Esophagus muscularis mucosa (tissue), 4 donors: ENCODE measurements around the gene IGF1R. TPM values are rescaled to one million over a fixed set of nuclear protein-coding genes. Genes with fewer than 3 reads are reported as not detected.

Source experiments
- DNase-seq: peaks from one replicate; pipeline ENCODE4 v3.0.0-alpha.2; 2017; ENCODE audit errors: extremely low spot score
- H3K27ac ChIP-seq, 4 donors: fragments of 200-600 bp; sonication (generic); replicated peaks in 1 of 4; 1 replicate in 3 of 4; 2 replicates in 1 of 4; pipeline ENCODE4 v1.5.1; 2016 to 2019; ENCODE audit warnings: mild to moderate bottlenecking in 1 of 4
- H3K27me3 ChIP-seq, 4 donors: fragments of 200-600 bp; sonication (generic); one replicate each; pipeline versions ENCODE4 v1.5.1 to v1.6.0; 2016 to 2019
- H3K36me3 ChIP-seq, 4 donors: fragments of 200-600 bp; sonication (generic); one replicate each; pipeline ENCODE4 v1.5.1; 2016 to 2019
- H3K4me1 ChIP-seq, 4 donors: fragments of 200-600 bp; sonication (generic); one replicate each; pipeline ENCODE4 v1.5.1; 2016 to 2019
- H3K4me3 ChIP-seq, 4 donors: fragments of 200-600 bp; sonication (generic); 1 replicate in 2 of 4; 2 replicates in 2 of 4; pipeline ENCODE4 v1.5.1; 2016 to 2019; ENCODE audit warnings: mild to moderate bottlenecking in 4 of 4, moderate library complexity in 1 of 4
- H3K9me3 ChIP-seq, 4 donors: fragments of 200-600 bp; sonication (generic); 1 replicate in 3 of 4; 2 replicates in 1 of 4; pipeline ENCODE4 v1.5.1; 2016 to 2019
- EP300 ChIP-seq: sonication (generic); formaldehyde crosslinking; IDR thresholded peaks from one replicate; pipeline ENCODE4 v1.6.1; 2017; ENCODE audit warnings: antibody characterized with exemption
- POLR2A ChIP-seq: fragments of 450-650 bp; IDR thresholded peaks from one replicate; pipeline ENCODE4 v1.6.1; 2017; ENCODE audit warnings: antibody characterized with exemption, moderate library complexity, mild to moderate bottlenecking, low read depth
- POLR2AphosphoS5 ChIP-seq, 2 donors: sonication (generic); formaldehyde crosslinking; IDR thresholded peaks; one replicate each; pipeline ENCODE4 v1.6.1; 2017; ENCODE audit warnings: antibody characterized with exemption in 2 of 2
- WGBS: methylation state at CpG from one replicate; pipeline ENCODE4 v1.1.5; 2018; 5-methylcytosine and 5-hydroxymethylcytosine counted together
- intact Hi-C: fragments of 100-400 bp; cut with DNase I; formaldehyde crosslinking; loops from one replicate; pipeline ENCODE4 v1.15.1; 2023
- total RNA-seq, 4 donors: library from RNA; depleted of rRNA; stranded (reverse); fragments of >200 nt; gene quantifications; one replicate each; pipeline versions ENCODE4 v1.1.0 to v1.2.1, GENCODE V29; 2016
- TF ChIP-seq, protein P1 (sequence below), 3 experiments: fragments of 200-600 bp in 2 of 3; fragments of 450-650 bp in 1 of 3; sonication (generic) in 2 of 3; IDR thresholded peaks; one replicate each; pipeline ENCODE4 v1.5.1; 2017 to 2019; ENCODE audit warnings: antibody characterized with exemption in 3 of 3, mild to moderate bottlenecking in 2 of 3, moderate library complexity in 1 of 3

Gene IGF1R
- total RNA-seq, 4 donors from 2014 or later, result 33.6 to 95.3 (median 49.7) TPM

DNA sequence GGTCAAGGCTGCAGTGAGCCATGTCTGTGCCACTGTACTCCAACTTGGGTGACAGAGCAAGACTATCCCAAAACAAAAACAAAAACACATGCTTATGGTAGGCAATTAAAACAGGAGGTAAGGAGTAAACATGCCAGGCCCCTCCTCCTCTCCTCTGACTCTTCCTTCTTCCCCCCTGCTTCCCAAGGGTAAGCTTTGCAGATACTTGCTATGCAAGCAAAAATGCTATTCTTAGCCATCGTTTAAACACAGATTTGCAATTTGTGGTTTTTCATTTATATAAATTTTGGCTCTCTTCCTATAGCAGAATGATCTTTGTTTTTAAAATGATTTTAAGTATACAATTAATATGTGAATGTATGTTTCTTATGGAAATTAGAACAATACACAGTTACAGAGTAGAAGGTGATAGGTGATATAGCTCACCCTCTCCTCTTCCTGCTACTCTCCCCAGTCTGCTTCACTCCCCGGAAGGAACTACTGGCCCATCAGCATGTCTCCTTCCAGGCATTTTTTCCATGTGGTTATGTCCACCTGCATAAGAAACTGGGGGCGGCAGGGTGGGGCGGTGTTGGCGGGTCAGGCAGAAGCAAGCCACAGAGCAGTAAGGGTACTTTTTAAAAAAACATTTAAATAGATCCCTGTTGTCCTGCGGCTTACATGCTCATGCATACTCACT is 42.1 kb downstream of the IGF1R start:
- intact Hi-C loops, result no loop called here
- Histone ChIP-seq H3K4me1 (peaks cover 69 to 89% (median 88%) of the 10 kb centered on the region in 4 donors), H3K36me3 (no peaks in the 10 kb centered on the region), H3K27me3 (no peaks in the 10 kb centered on the region), H3K9me3 (no peaks in the 10 kb centered on the region), H3K4me3 (no peak overlapping the region), H3K27ac (no peak overlapping the region)
- no peak for DNase-seq
- 72% methylated on average over 6 of the region's 6 CpGs for WGBS
- TF ChIP-seq POLR2AphosphoS5 (IDR thresholded peaks at IDR 0.05) (no peak), EP300 (no peak), POLR2A (no peak)
- TF ChIP-seq, protein P1, sequence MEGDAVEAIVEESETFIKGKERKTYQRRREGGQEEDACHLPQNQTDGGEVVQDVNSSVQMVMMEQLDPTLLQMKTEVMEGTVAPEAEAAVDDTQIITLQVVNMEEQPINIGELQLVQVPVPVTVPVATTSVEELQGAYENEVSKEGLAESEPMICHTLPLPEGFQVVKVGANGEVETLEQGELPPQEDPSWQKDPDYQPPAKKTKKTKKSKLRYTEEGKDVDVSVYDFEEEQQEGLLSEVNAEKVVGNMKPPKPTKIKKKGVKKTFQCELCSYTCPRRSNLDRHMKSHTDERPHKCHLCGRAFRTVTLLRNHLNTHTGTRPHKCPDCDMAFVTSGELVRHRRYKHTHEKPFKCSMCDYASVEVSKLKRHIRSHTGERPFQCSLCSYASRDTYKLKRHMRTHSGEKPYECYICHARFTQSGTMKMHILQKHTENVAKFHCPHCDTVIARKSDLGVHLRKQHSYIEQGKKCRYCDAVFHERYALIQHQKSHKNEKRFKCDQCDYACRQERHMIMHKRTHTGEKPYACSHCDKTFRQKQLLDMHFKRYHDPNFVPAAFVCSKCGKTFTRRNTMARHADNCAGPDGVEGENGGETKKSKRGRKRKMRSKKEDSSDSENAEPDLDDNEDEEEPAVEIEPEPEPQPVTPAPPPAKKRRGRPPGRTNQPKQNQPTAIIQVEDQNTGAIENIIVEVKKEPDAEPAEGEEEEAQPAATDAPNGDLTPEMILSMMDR (IDR thresholded peaks at IDR 0.05), result no peak

DNA sequence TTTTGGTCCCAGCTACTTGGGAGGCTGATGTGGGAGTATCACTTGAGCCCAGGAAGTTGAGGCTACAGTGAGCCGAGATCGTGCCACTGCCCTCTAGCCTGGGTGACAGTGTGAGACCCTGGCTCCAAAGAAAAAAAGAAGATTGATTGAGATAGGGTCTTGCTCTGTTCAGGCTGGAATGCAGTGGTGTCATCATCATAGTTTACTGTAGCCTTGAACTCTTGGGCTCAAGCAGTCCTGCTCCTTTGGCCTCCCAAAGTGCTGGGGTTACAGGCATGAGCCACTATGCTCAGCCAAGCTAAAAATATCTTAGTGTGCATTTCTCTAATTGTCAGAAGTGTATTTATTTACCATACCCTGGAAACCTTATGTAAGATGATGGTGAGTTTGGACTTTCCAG is 43.9 kb downstream of the IGF1R start:
- no peaks in the 10 kb centered on the region for H3K9me3 ChIP-seq
- H3K4me1 ChIP-seq, result peaks cover 78 to 100% (median 90%) of the 10 kb centered on the region in 4 donors
- TF ChIP-seq EP300, result no peak
- TF ChIP-seq POLR2AphosphoS5 (IDR thresholded peaks at IDR 0.05), result no peak
- no peak for TF ChIP-seq POLR2A
- TF ChIP-seq, protein P1 (IDR thresholded peaks at IDR 0.05), result no peak
- WGBS, result 90% methylated on average over 2 of the region's 2 CpGs
- H3K36me3 ChIP-seq, result no peaks in the 10 kb centered on the region
- intact Hi-C loops, result no loop called here
- no peak for DNase-seq
- H3K27ac ChIP-seq, result no peak overlapping the region
- no peak overlapping the region for H3K4me3 ChIP-seq
- no peaks in the 10 kb centered on the region for H3K27me3 ChIP-seq

- Histone ChIP-seq H3K4me1 (peaks cover 79 to 99% (median 86%) of the 10 kb centered on the region in 4 donors), H3K9me3 (no peaks in the 10 kb centered on the region), H3K27me3 (no peaks in the 10 kb centered on the region), H3K27ac (no peak overlapping the region), H3K36me3 (no peaks in the 10 kb centered on the region), H3K4me3 (no peak overlapping the region)
- no peak for TF ChIP-seq POLR2A
- intact Hi-C loops, result no loop called here
- 86% methylated on average over 6 of the region's 6 CpGs for WGBS
- no peak for DNase-seq
Observed at GRCh38 chr15:98694161-98694560, 45.8 kb downstream of the IGF1R start.

DNA sequence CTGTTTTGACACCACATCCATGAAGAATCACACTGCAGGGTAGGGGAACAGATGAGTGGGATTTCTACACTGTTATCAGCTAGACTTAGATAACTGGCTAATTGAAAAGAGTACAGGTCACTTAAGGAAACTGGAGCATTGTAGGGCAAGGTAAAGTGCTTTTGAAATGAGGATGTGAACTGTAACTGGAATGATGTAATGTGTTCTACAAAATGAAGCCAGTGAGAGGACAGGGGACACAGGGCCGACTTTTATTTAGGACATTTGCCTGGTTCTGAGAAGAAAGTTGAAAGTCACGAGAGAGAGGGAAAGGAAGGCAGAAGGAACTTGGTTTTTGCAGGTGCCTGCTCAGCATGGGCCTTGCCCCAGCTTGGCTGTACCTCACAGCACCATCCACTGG is 50.5 kb downstream of the IGF1R start:
- Histone ChIP-seq H3K36me3 (no peaks in the 10 kb centered on the region), H3K27ac (no peak overlapping the region), H3K9me3 (no peaks in the 10 kb centered on the region), H3K4me1 (peaks cover 60 to 87% (median 73%) of the 10 kb centered on the region in 4 donors), H3K4me3 (no peak overlapping the region), H3K27me3 (no peaks in the 10 kb centered on the region)
- intact Hi-C loops, result no loop called here
- TF ChIP-seq POLR2A, result no peak
- TF ChIP-seq, protein P1 (IDR thresholded peaks at IDR 0.05), result no peak
- no peak for TF ChIP-seq EP300
- no peak for TF ChIP-seq POLR2AphosphoS5 (IDR thresholded peaks at IDR 0.05)
- DNase-seq, result no peak
- 73% methylated on average over 2 of the region's 2 CpGs for WGBS

GRCh38 chr15:98699591-98700424 is 51.5 kb downstream of the IGF1R start:
- WGBS, result 59% methylated on average over 11 of the region's 11 CpGs

More at GRCh38 chr15:98699591-98700424, 51.5 kb downstream of the IGF1R start:
- H3K4me1 ChIP-seq, result peaks cover 55 to 86% (median 70%) of the 10 kb centered on the region in 4 donors
- no peak for DNase-seq
- H3K27me3 ChIP-seq, result no peaks in the 10 kb centered on the region
- intact Hi-C loops, result no loop called here
- no peak overlapping the region for H3K4me3 ChIP-seq
- no peak overlapping the region for H3K27ac ChIP-seq
- H3K9me3 ChIP-seq, result no peaks in the 10 kb centered on the region
- TF ChIP-seq, protein P1 (IDR thresholded peaks at IDR 0.05), result no peak
- TF ChIP-seq POLR2A (no peak), POLR2AphosphoS5 (IDR thresholded peaks at IDR 0.05) (no peak), EP300 (no peak)
- H3K36me3 ChIP-seq, result no peaks in the 10 kb centered on the region
